Fibroblast of skin of left quadriceps (primary cell): ENCODE measurements around the gene ADORA2B.
"Not testable (repeated sequence)": the region's sequence is repeated elsewhere in the genome, so short reads cannot be mapped to it uniquely, and the experiment has no call there.

Source experiments
- DNase-seq, 2 experiments: peaks; one replicate each; pipeline ENCODE4 v3.0.0-alpha.2; 2013; ENCODE audit warnings: low read depth in 2 of 2

Gene ADORA2B

GRCh38 chr17:15944759-15945526 lies at the start of gene ADORA2B:
Gene ADORA2B (plus strand): TSS chr17:15945130. CDS start chr17:15945249, 119 bp downstream.
- peak; percentile 33 to 37 for DNase-seq

GRCh38 chr17:15896277-15896676 lies 48.7 kb upstream of the ADORA2B start:
- DNase-seq: no peak

GRCh38 chr17:15896834-15897233 lies 48.1 kb upstream of the ADORA2B start:
- no peak for DNase-seq

GRCh38 chr17:15899596-15899995 lies 45.3 kb upstream of the ADORA2B start:
- DNase-seq: not testable (repeated sequence)

- DNase-seq: no peak
These were observed 44.1 kb upstream of the ADORA2B start for GRCh38 chr17:15900871-15901270.

GRCh38 chr17:15905236-15905635 lies 39.7 kb upstream of the ADORA2B start:
- not testable (repeated sequence) for DNase-seq

- DNase-seq: no peak
These were observed 37.6 kb upstream of the ADORA2B start for GRCh38 chr17:15907290-15907689.

- DNase-seq: no peak
These were observed 36.6 kb upstream of the ADORA2B start for GRCh38 chr17:15908378-15908777.

GRCh38 chr17:15909481-15909991 lies 35.4 kb upstream of the ADORA2B start:
- no peak for DNase-seq

- DNase-seq: no peak
These were observed 34.1 kb upstream of the ADORA2B start for GRCh38 chr17:15910791-15911190.

GRCh38 chr17:15911701-15912100 lies 33.2 kb upstream of the ADORA2B start:
- DNase-seq: not testable (repeated sequence)

GRCh38 chr17:15912416-15912955 lies 32.4 kb upstream of the ADORA2B start:
- no peak for DNase-seq

- DNase-seq: no peak
These were observed 31.1 kb upstream of the ADORA2B start for GRCh38 chr17:15913826-15914225.

- DNase-seq: no peak
These were observed 30.3 kb upstream of the ADORA2B start for GRCh38 chr17:15914400-15915170.

GRCh38 chr17:15915961-15916360 lies 29.0 kb upstream of the ADORA2B start:
- DNase-seq: no peak

GRCh38 chr17:15917021-15917437 lies 27.9 kb upstream of the ADORA2B start:
- DNase-seq: no peak

- no peak for DNase-seq
These were observed 27.4 kb upstream of the ADORA2B start for GRCh38 chr17:15917438-15918027.

GRCh38 chr17:15918261-15918660 lies 26.7 kb upstream of the ADORA2B start:
- no peak for DNase-seq

- DNase-seq: no peak
These were observed 26.2 kb upstream of the ADORA2B start for GRCh38 chr17:15918661-15919259.

- no peak for DNase-seq
These were observed 25.5 kb upstream of the ADORA2B start for GRCh38 chr17:15919466-15919865.

- DNase-seq: peak; percentile 86 to 89
These were observed 24.1 kb upstream of the ADORA2B start for GRCh38 chr17:15920758-15921239.
